Parathyroid adenoma (tissue), 2 donors: Measurements from ENCODE around the gene CPT1B.

ENCODE experiments used
- H2AFZ ChIP-seq: fragments of 300-600 bp; sonication (generic); one replicate; pipeline ENCODE4 v1.7.0; 2017; ENCODE audit warnings: antibody characterized with exemption, mild to moderate bottlenecking
- H3K27ac ChIP-seq: fragments of 300-600 bp; sonication (generic); one replicate; pipeline ENCODE4 v1.7.0; 2017
- H3K27me3 ChIP-seq: fragments of 300-600 bp; sonication (generic); one replicate; pipeline ENCODE4 v1.7.0; 2017; ENCODE audit warnings: low read length; ENCODE audit not compliant: control insufficient read depth, insufficient read depth
- H3K36me3 ChIP-seq: fragments of 300-600 bp; sonication (generic); one replicate; pipeline ENCODE4 v1.7.0; 2017; ENCODE audit warnings: low read length; ENCODE audit not compliant: control insufficient read depth, insufficient read depth
- H3K4me1 ChIP-seq: fragments of 300-600 bp; sonication (generic); one replicate; pipeline ENCODE4 v1.7.0; 2017; ENCODE audit warnings: control low read depth
- H3K4me2 ChIP-seq: fragments of 300-600 bp; sonication (generic); one replicate; pipeline ENCODE4 v1.7.0; 2017; ENCODE audit warnings: low read length
- H3K4me3 ChIP-seq: fragments of 300-600 bp; sonication (generic); one replicate; pipeline ENCODE4 v1.7.0; 2017; ENCODE audit warnings: low read depth, low read length
- H3K79me2 ChIP-seq: fragments of 300-600 bp; sonication (generic); one replicate; pipeline ENCODE4 v1.7.0; 2017; ENCODE audit warnings: control low read depth
- H3K9ac ChIP-seq: fragments of 300-600 bp; sonication (generic); one replicate; pipeline ENCODE4 v1.7.0; 2017; ENCODE audit warnings: mild to moderate bottlenecking
- H3K9me3 ChIP-seq: fragments of 300-600 bp; sonication (generic); one replicate; pipeline ENCODE4 v1.7.0; 2017; ENCODE audit warnings: low read length; ENCODE audit not compliant: control insufficient read depth
- CTCF ChIP-seq: fragments of 300-600 bp; sonication (generic); IDR thresholded peaks from one replicate; pipeline ENCODE4 v1.7.0; 2017; ENCODE audit warnings: antibody characterized with exemption, mild to moderate bottlenecking
- donor health status: primary hyperparathyroidism.

Gene CPT1B

GRCh38 chr22:50526834-50527801, 51.1 kb downstream of the CPT1B start:
- Histone ChIP-seq H3K27me3 (no peaks in the 10 kb centered on the region), H3K4me3 (peak overlapping the region; percentile 81), H2AFZ (peak overlapping the region; percentile 74), H3K4me2 (peak overlapping the region; percentile 95), H3K36me3 (no peaks in the 10 kb centered on the region), H3K27ac (peak overlapping the region; percentile 95), H3K79me2 (no peaks in the 10 kb centered on the region), H3K4me1 (peaks cover 4% of the 10 kb centered on the region), H3K9me3 (no peaks in the 10 kb centered on the region), H3K9ac (no peak overlapping the region)
- TF ChIP-seq CTCF: no peak

GRCh38 chr22:50526108-50526833, 52.0 kb downstream of the CPT1B start:
- Histone ChIP-seq H3K4me2 (peak overlapping the region; percentile 95), H3K79me2 (no peaks in the 10 kb centered on the region), H3K4me3 (peak overlapping the region; percentile 81), H3K9ac (no peak overlapping the region), H3K9me3 (no peaks in the 10 kb centered on the region), H3K4me1 (peaks cover 4% of the 10 kb centered on the region), H3K27ac (peak overlapping the region; percentile 95), H3K36me3 (no peaks in the 10 kb centered on the region), H2AFZ (peak overlapping the region; percentile 74), H3K27me3 (no peaks in the 10 kb centered on the region)
- peak; percentile 43 for TF ChIP-seq CTCF

GRCh38 chr22:50525858-50526107, 52.4 kb downstream of the CPT1B start:
- Histone ChIP-seq H3K79me2 (no peaks in the 10 kb centered on the region), H3K4me2 (peak overlapping the region; percentile 95), H3K27ac (peak overlapping the region; percentile 95), H3K36me3 (no peaks in the 10 kb centered on the region), H3K4me1 (peaks cover 4% of the 10 kb centered on the region), H2AFZ (peak overlapping the region; percentile 74), H3K9me3 (no peaks in the 10 kb centered on the region), H3K27me3 (no peaks in the 10 kb centered on the region), H3K9ac (no peak overlapping the region), H3K4me3 (peak overlapping the region; percentile 81)
- no peak for TF ChIP-seq CTCF

- no peaks in the 10 kb centered on the region for H3K79me2 ChIP-seq
- no peaks in the 10 kb centered on the region for H3K27me3 ChIP-seq
- no peak within 1 kb of the TSS for H3K9ac ChIP-seq
- peak within 1 kb of the TSS; percentile 81 for H3K4me3 ChIP-seq
- peaks cover 4% of the 10 kb centered on the region for H3K4me1 ChIP-seq
- peak within 1 kb of the TSS; percentile 95 for H3K4me2 ChIP-seq
- TF ChIP-seq CTCF: peak; percentile 26
- H2AFZ ChIP-seq: peak within 1 kb of the TSS; percentile 74
- H3K27ac ChIP-seq: peak within 1 kb of the TSS; percentile 95
- no peaks in the 10 kb centered on the region for H3K9me3 ChIP-seq
- H3K36me3 ChIP-seq: no peaks in the 10 kb centered on the region
Observed at GRCh38 chr22:50525104-50525857, 52.9 kb downstream of the CPT1B start, which contains the start of gene SCO2. Gene SCO2, minus strand, starts transcription at chr22:50525598. Its CDS starts 1,187 bp downstream, at chr22:50524411.
